NT2/D1 (cell line): ENCODE data around the gene CLCN6.

Source experiments
- SUZ12 ChIP-seq: IDR thresholded peaks from 2 replicates; pipeline ENCODE4 v1.6.1; 2011; ENCODE audit not compliant: insufficient read length, insufficient read depth; ENCODE audit errors: extremely low read depth
- YY1 ChIP-seq: IDR thresholded peaks from 2 replicates; pipeline ENCODE4 v1.6.1; 2011; ENCODE audit not compliant: insufficient read length, insufficient read depth
- ZNF274 ChIP-seq: IDR thresholded peaks from 2 replicates; pipeline ENCODE4 v1.6.1; 2011; ENCODE audit warnings: mild to moderate bottlenecking, low read depth, low read length

- no peak for TF ChIP-seq YY1
- TF ChIP-seq ZNF274 = no peak
- no peak for TF ChIP-seq SUZ12
Measured at GRCh38 chr1:11796036-11796828, 9.8 kb upstream of the CLCN6 start.
